Gastroesophageal sphincter (tissue), 4 donors: ENCODE measurements around the gene PRG2. TPM values are rescaled to one million over a fixed set of nuclear protein-coding genes. Genes with fewer than 3 reads are reported as not detected.
A peak's percentile ranks its signal among the peaks of the same experiment; 100 is the strongest.

ENCODE experiments used
- ATAC-seq: fragments of 150-250 bp; one replicate; pipeline ENCODE4 v1.9.1; 2016; ENCODE audit warnings: mild to moderate bottlenecking, moderate library complexity
- H3K27ac ChIP-seq, 4 donors: fragments of 200-600 bp; sonication (generic) in 3 of 4; 1 replicate in 3 of 4; 2 replicates in 1 of 4; pipeline ENCODE4 v1.5.1; 2016 to 2019
- H3K27me3 ChIP-seq: fragments of 200-600 bp; sonication (generic); one replicate; pipeline ENCODE4 v1.5.1; 2019
- H3K36me3 ChIP-seq, 2 donors: fragments of 200-600 bp; sonication (generic); one replicate each; pipeline ENCODE4 v1.5.1; 2019; ENCODE audit warnings: control low read depth in 1 of 2
- H3K4me1 ChIP-seq, 3 donors: fragments of 200-600 bp; sonication (generic); 1 replicate in 2 of 3; 2 replicates in 1 of 3; pipeline ENCODE4 v1.5.1; 2016 to 2019; ENCODE audit warnings: control low read depth in 2 of 3
- H3K4me3 ChIP-seq, 2 donors: fragments of 200-600 bp; sonication (generic); one replicate each; pipeline ENCODE4 v1.5.1; 2019; ENCODE audit warnings: mild to moderate bottlenecking in 1 of 2, moderate library complexity in 1 of 2
- H3K9me3 ChIP-seq, 3 donors: fragments of 200-600 bp; sonication (generic); one replicate each; pipeline ENCODE4 v1.5.1; 2017 to 2019; ENCODE audit warnings: control low read depth in 2 of 3
- CTCF ChIP-seq, 4 experiments: fragments of 200-600 bp in 2 of 4; fragments of 450-650 bp in 2 of 4; sonication (generic) in 1 of 4; IDR thresholded peaks; one replicate each; pipeline ENCODE4 v1.5.1; 2017 to 2019; ENCODE audit warnings: antibody characterized with exemption in 4 of 4, mild to moderate bottlenecking in 2 of 4, moderate library complexity in 2 of 4
- EP300 ChIP-seq: sonication (generic); formaldehyde crosslinking; IDR thresholded peaks from one replicate; pipeline ENCODE4 v1.6.1; 2017; ENCODE audit warnings: antibody characterized with exemption, mild to moderate bottlenecking
- POLR2A ChIP-seq, 2 donors: fragments of 450-650 bp; IDR thresholded peaks; one replicate each; pipeline ENCODE4 v1.6.1; 2017; ENCODE audit warnings: antibody characterized with exemption in 2 of 2, mild to moderate bottlenecking in 2 of 2, moderate library complexity in 1 of 2
- POLR2AphosphoS5 ChIP-seq: sonication (generic); formaldehyde crosslinking; IDR thresholded peaks from one replicate; pipeline ENCODE4 v1.6.1; 2017; ENCODE audit warnings: antibody characterized with exemption
- WGBS, 2 donors: methylation state at CpG; one replicate each; pipeline ENCODE4 v1.1.5; 2018; ENCODE audit warnings: low coverage in 1 of 2; 5-methylcytosine and 5-hydroxymethylcytosine counted together
- total RNA-seq, 4 donors: library from RNA; depleted of rRNA; stranded (reverse); fragments of >200 nt; gene quantifications; one replicate each; pipeline ENCODE4 v1.1.0, GENCODE V29; 2016

Gene PRG2
- total RNA-seq, 4 donors from 2014 or later: not detected

DNA sequence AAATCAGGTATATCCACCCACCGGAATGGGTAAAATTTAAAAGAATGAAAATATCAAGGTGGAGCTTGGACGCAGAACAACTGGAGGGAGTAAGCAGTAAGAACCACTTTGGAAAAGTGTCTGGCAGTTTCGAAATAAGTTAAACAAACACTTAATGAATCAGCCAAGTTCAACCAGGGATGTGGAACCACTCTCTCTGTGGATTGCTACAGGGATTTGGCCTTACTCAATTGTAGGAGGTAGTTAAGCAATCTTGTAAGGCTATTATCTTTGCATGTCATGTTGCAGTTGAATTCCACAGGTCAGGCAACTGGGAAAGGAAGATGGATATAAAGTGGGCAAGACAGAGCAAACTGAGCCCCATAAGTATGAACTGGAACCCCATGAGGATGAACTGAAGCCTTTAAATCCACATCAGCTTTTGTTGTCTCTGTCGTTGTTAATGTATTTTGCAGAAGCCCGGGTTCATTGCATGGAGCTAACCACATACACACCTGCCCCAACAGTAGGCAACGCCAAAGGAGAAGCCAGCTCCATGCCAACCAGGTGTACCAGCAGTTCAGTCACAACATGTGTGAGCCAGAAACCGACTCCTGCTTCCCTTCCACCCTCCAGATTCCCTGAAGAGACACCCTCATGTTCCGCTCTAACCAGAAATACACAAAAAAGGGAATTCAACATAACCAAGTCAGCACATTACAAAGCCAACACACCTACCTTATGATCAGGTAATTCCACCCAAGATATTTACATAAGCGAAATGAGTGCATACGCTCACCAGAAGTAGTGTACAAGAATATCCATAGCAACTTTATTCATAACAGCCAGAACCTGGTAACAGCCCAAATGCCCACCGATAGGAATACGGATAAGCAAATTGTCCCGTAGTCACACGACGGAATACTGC is 44.4 kb upstream of the PRG2 start:
- WGBS, 2 donors: 62 to 64% methylated on average over 11 to 14 of the region's 15 CpGs
- Histone ChIP-seq H3K27ac (peak overlapping the region; percentile 53 to 67 (median 56)), H3K4me1 (peaks cover 6 to 36% (median 8%) of the 10 kb centered on the region in 3 donors), H3K9me3 (no peaks in the 10 kb centered on the region), H3K36me3 (no peaks in the 10 kb centered on the region), H3K27me3 (no peaks in the 10 kb centered on the region), H3K4me3 (no peak overlapping the region)
- TF ChIP-seq POLR2A (IDR thresholded peaks at IDR 0.05) (no peak), EP300 (no peak), POLR2AphosphoS5 (peak; percentile 93)
- peak; percentile 96 for ATAC-seq

DNA sequence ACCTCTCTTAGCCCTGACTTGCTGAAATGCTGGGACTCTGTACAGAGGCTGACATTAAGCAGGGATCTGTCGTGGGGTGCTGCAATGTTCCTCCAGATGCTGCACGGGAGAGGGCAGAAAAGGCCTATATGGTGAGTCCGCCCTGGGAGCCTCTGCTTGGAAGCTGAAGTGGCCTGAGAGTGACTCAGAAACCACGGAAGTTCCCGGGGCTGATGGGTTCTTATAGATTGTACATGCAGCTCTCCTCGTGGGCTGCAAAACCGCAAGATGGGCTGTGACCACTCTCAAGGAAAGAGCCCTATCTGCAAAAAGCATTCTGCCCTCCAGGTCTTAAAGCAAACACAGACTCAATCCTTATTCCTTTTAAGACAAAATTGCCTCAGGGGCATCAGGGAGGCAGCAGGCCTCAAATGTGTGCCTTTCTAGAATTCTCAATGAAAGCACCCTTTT is 42.3 kb upstream of the PRG2 start:
- 57% methylated on average over 1 of the region's 7 CpGs; no CpG with 5 or more reads in 1 of the 2 donors for WGBS, 2 donors

GRCh38 chr11:57432149-57432561 is 41.7 kb upstream of the PRG2 start:
- no peak for TF ChIP-seq EP300
- Histone ChIP-seq H3K27ac (peak overlapping the region in 2 of 4 donors; percentile 5 to 14), H3K36me3 (no peaks in the 10 kb centered on the region), H3K9me3 (no peaks in the 10 kb centered on the region), H3K4me3 (no peak overlapping the region), H3K4me1 (peaks cover 13 to 63% (median 19%) of the 10 kb centered on the region in 3 donors), H3K27me3 (no peaks in the 10 kb centered on the region)
- 29 to 50% methylated on average over 4 to 5 of the region's 5 CpGs for WGBS, 2 donors
- ATAC-seq: no peak

More for the DNA sequence above, 42.3 kb upstream of the PRG2 start:
- no peaks in the 10 kb centered on the region for H3K36me3 ChIP-seq
- H3K4me3 ChIP-seq: no peak overlapping the region
- TF ChIP-seq EP300 (no peak), POLR2AphosphoS5 (no peak), POLR2A (IDR thresholded peaks at IDR 0.05) (no peak), CTCF (IDR thresholded peaks at IDR 0.05) (no peak)
- ATAC-seq: no peak
- no peaks in the 10 kb centered on the region for H3K27me3 ChIP-seq
- no peaks in the 10 kb centered on the region for H3K9me3 ChIP-seq
- H3K27ac ChIP-seq: peak overlapping the region in 2 of 4 donors; percentile 5 to 14
- H3K4me1 ChIP-seq: peaks cover 10 to 58% (median 15%) of the 10 kb centered on the region in 3 donors

DNA sequence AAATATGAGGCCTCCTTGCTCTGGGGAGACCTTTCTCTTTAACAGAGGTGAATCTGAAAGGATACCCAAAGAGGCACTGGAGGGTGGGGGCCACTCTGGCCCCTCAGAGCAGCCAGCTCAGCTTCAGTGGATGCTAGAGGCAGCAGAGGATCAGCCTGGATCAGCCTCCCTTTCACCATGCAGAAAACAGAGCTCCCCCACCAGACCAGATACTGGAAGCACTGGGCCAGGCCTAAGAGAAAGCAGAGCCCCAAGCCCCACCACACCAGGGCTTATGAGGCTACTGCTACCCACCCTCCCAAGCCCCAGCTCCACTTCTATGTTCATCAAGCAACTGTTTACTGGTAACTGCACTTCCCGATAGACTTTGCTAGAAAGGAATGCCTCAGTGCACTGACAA is 40.5 kb upstream of the PRG2 start:
- Histone ChIP-seq H3K4me3 (no peak overlapping the region), H3K9me3 (no peaks in the 10 kb centered on the region), H3K36me3 (no peaks in the 10 kb centered on the region), H3K27me3 (no peaks in the 10 kb centered on the region), H3K4me1 (peaks cover 13 to 75% (median 30%) of the 10 kb centered on the region in 3 donors), H3K27ac (peak overlapping the region in 1 of 4 donors; percentile 5)
- TF ChIP-seq POLR2AphosphoS5 (no peak), POLR2A (IDR thresholded peaks at IDR 0.05) (no peak), EP300 (no peak), CTCF (IDR thresholded peaks at IDR 0.05) (no peak)
- no CpG with 5 or more reads among the region's 1 CpG for WGBS, 2 donors
- no peak for ATAC-seq

- no peaks in the 10 kb centered on the region for H3K36me3 ChIP-seq
- 77 to 84% methylated on average over 4 of the region's 4 CpGs for WGBS, 2 donors
- no peak for ATAC-seq
- H3K27ac ChIP-seq: peak overlapping the region in 1 of 4 donors; percentile 96
- peaks cover 16 to 78% (median 34%) of the 10 kb centered on the region in 3 donors for H3K4me1 ChIP-seq
- no peak overlapping the region for H3K4me3 ChIP-seq
- no peaks in the 10 kb centered on the region for H3K27me3 ChIP-seq
- no peaks in the 10 kb centered on the region for H3K9me3 ChIP-seq
- TF ChIP-seq EP300 (no peak), CTCF (IDR thresholded peaks at IDR 0.05) (no peak), POLR2A (IDR thresholded peaks at IDR 0.05) (no peak)
These were observed 39.5 kb upstream of the PRG2 start for GRCh38 chr11:57429946-57430345.

- TF ChIP-seq POLR2A (IDR thresholded peaks at IDR 0.05) (no peak), CTCF (IDR thresholded peaks at IDR 0.05) (no peak), POLR2AphosphoS5 (no peak), EP300 (no peak)
- peak overlapping the region; percentile 96 to 99 (median 98) for H3K27ac ChIP-seq
- H3K36me3 ChIP-seq: peaks cover 0 to 6% of the 10 kb centered on the region in 2 donors
- no peaks in the 10 kb centered on the region for H3K9me3 ChIP-seq
- no peaks in the 10 kb centered on the region for H3K27me3 ChIP-seq
- 67 to 85% methylated on average over 1 to 5 of the region's 5 CpGs for WGBS, 2 donors
- ATAC-seq: no peak
- peaks cover 18 to 78% (median 45%) of the 10 kb centered on the region in 3 donors for H3K4me1 ChIP-seq
- no peak overlapping the region for H3K4me3 ChIP-seq
These were observed 38.2 kb upstream of the PRG2 start for GRCh38 chr11:57428643-57429042.
